Non-pigmented ciliary epithelial cell (primary cell): Measurements from ENCODE around the gene PANK2.
"Not testable (repeated sequence)": the region's sequence is repeated elsewhere in the genome, so short reads cannot be mapped to it uniquely, and the experiment has no call there.

Experiments used
- DNase-seq: peaks from one replicate; pipeline ENCODE4 v3.0.0-alpha.2; 2010; ENCODE audit warnings: low read depth

PANK2 gene

GRCh38 chr20:3869839-3870634 is 19.1 kb upstream of the PANK2 start:
- no peak for DNase-seq

- no peak for DNase-seq
These were observed 17.5 kb upstream of the PANK2 start for GRCh38 chr20:3871550-3872265.

- DNase-seq, result no peak
These were observed 15.7 kb upstream of the PANK2 start for GRCh38 chr20:3873507-3873906.

- no peak for DNase-seq
These were observed 14.9 kb upstream of the PANK2 start for GRCh38 chr20:3874194-3874844.

GRCh38 chr20:3875378-3875974 is 13.7 kb upstream of the PANK2 start:
- DNase-seq, result no peak

GRCh38 chr20:3876000-3876399 is 13.2 kb upstream of the PANK2 start:
- DNase-seq, result no peak

- DNase-seq, result no peak
These were observed 12.5 kb upstream of the PANK2 start for GRCh38 chr20:3876676-3877075.

- not testable (repeated sequence) for DNase-seq
These were observed 10.3 kb upstream of the PANK2 start for GRCh38 chr20:3878921-3879274.

GRCh38 chr20:3885715-3886114 is 3.5 kb upstream of the PANK2 start:
- DNase-seq, result no peak

- no peak for DNase-seq
These were observed 1.1 kb upstream of the PANK2 start for GRCh38 chr20:3887876-3888620.

GRCh38 chr20:3889489-3890397 is 556 bp downstream of the PANK2 start:
- DNase-seq, result no peak

GRCh38 chr20:3890398-3890751 is 1.2 kb downstream of the PANK2 start:
- DNase-seq, result no peak

- DNase-seq, result no peak
These were observed 2.1 kb downstream of the PANK2 start for GRCh38 chr20:3890999-3891929.

GRCh38 chr20:3894796-3895195 is 5.6 kb downstream of the PANK2 start:
- no peak for DNase-seq

- DNase-seq, result no peak
These were observed 7.1 kb downstream of the PANK2 start for GRCh38 chr20:3896302-3896701.

GRCh38 chr20:3896853-3897583 is 7.8 kb downstream of the PANK2 start:
- DNase-seq, result no peak

- not testable (repeated sequence) for DNase-seq
These were observed 9.0 kb downstream of the PANK2 start for GRCh38 chr20:3898181-3898580.

- no peak for DNase-seq
These were observed 9.5 kb downstream of the PANK2 start for GRCh38 chr20:3898639-3899038.

- no peak for DNase-seq
These were observed 11.0 kb downstream of the PANK2 start for GRCh38 chr20:3900187-3900604.
